Central memory CD8-positive, alpha-beta T cell (primary cell): ENCODE results near the gene GPR18.

Source experiments
- ATAC-seq: fragments of 150-1000 bp; cut with Tn5 transposase; replicated peaks from 2 replicates; pipeline ENCODE4 v1.10.0; 2022; ENCODE audit warnings: mild to moderate bottlenecking, moderate FRiP score, moderate number of reproducible peaks; ENCODE audit not compliant: poor library complexity, severe bottlenecking; ENCODE audit errors: extremely low read depth
- DNase-seq, 2 donors: peaks; one replicate each; pipeline ENCODE4 v3.0.0; 2021; ENCODE audit warnings: low spot score in 2 of 2
- H3K27ac Mint-ChIP-seq: one replicate; pipeline ENCODE4 v1.8.0; 2022; ENCODE audit warnings: low read depth, mild to moderate bottlenecking, moderate library complexity, mixed read lengths
- H3K27me3 Mint-ChIP-seq: one replicate; pipeline ENCODE4 v1.8.0; 2022; ENCODE audit warnings: mixed read lengths
- H3K36me3 Mint-ChIP-seq: one replicate; pipeline ENCODE4 v1.8.0; 2022; ENCODE audit warnings: mild to moderate bottlenecking, moderate library complexity, mixed read lengths; ENCODE audit not compliant: insufficient read depth
- H3K4me1 Mint-ChIP-seq: one replicate; pipeline ENCODE4 v1.8.0; 2022; ENCODE audit warnings: mixed read lengths
- H3K4me3 Mint-ChIP-seq: one replicate; pipeline ENCODE4 v1.8.0; 2022; ENCODE audit warnings: mild to moderate bottlenecking, moderate library complexity, mixed read lengths
- H3K9me3 Mint-ChIP-seq: one replicate; pipeline ENCODE4 v1.8.0; 2022; ENCODE audit warnings: mixed read lengths

Gene GPR18, protein sequence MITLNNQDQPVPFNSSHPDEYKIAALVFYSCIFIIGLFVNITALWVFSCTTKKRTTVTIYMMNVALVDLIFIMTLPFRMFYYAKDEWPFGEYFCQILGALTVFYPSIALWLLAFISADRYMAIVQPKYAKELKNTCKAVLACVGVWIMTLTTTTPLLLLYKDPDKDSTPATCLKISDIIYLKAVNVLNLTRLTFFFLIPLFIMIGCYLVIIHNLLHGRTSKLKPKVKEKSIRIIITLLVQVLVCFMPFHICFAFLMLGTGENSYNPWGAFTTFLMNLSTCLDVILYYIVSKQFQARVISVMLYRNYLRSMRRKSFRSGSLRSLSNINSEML

DNA sequence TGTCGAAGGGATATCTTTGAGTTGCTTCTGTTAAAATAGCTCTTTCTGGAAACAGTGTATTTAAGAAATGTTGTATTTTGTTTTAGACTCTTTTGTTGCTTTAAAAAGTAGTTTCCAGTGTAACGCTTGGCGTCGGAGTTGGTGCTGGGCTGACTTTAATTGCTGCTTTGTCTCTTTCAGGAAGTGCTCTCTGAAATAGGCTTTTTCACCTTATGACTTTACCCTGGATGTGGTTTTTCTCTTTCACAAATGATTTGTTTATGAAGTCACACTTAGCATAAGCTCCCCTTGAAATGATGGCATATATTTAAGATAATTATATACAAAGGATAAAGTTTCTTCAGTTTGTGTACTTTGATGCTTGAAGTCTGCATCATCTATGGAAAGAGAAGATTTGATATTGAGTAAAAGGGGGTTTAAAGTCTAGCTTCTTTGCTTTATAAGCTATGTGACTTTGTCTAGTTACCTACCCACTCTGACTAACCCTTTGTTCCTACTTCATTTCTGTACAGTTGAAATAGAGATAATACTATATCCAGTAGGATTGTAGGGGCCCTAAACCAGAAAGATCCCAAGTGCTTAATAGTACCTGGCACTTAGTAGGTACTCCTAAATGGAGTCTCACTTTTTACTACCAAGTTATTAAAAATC lies at the start of gene GPR18:
Gene GPR18 (minus strand): TSS at position 170 of the 651 bp plus-strand sequence. CDS start 2,507 bp downstream, outside the sequence.
- ATAC-seq (peak; percentile 88), DNase-seq (no peak)
- peaks cover 29% of the 10 kb centered on the region for H3K36me3 Mint-ChIP-seq
- no peaks in the 10 kb centered on the region for H3K27me3 Mint-ChIP-seq
- H3K4me3 Mint-ChIP-seq: peak within 1 kb of the TSS; percentile 86
- peaks cover 62% of the 10 kb centered on the region for H3K4me1 Mint-ChIP-seq
- H3K27ac Mint-ChIP-seq: peak within 1 kb of the TSS; percentile 90
- no peaks in the 10 kb centered on the region for H3K9me3 Mint-ChIP-seq

DNA sequence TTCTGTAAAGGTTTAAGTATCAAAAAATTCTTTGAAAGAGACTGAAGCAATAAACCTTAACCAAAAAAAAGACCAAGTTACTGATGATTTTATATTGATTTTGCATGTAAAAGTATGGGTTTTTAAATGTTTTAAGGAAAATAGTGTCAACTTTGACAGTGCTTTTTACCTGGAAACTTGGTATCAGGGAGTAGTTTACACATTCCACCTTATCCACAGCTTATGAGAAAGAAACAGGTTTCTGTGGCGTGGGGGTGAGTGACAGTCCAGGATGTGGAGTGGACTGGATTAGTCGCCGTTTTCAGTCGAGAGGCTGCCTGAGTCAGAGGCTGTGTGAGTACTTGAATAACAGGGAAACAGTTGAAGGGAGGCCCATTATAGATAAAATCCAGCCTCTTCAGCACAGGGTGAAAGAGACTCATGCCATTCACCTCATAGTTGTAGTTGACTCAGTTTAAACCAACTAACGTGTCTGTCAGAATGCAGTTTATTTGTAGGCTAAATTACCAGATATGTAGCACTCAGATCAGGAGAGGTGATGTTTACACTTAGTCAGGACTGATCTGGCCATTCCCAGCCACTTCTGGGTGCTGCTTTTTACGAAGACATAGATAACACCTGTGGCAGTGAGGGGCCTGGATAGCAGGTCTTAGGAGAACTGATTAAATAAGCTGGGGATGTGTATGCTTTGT lies 49.6 kb upstream of the GPR18 start:
- H3K9me3 Mint-ChIP-seq: no peaks in the 10 kb centered on the region
- ATAC-seq: peak; percentile 46
- no peak for DNase-seq
- H3K36me3 Mint-ChIP-seq: peaks cover 42% of the 10 kb centered on the region
- peak overlapping the region; percentile 96 for H3K4me3 Mint-ChIP-seq
- peak overlapping the region; percentile 99 for H3K27ac Mint-ChIP-seq
- no peaks in the 10 kb centered on the region for H3K27me3 Mint-ChIP-seq
- peaks cover 72% of the 10 kb centered on the region for H3K4me1 Mint-ChIP-seq

DNA sequence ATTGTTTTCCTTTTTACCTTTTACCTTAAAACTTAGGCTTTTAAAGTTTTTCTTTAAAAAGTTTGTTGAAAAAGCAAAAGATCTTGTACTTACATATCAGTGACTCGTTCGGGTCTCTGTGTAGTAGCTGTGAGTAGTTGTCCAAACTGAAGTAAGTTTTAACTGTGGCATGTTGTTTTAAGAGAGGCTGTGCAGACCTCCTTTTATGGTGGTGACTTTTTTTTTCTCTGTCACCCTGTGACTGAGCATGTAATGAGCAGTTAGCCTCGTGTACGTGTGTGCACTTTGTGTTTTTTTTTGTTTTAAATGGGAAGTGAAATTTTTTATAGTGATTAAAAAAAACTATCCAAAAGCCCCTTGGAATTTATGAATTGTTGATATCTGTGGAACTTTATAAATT lies 49.1 kb upstream of the GPR18 start, which contains the start of gene GPR183:
Gene GPR183 (minus strand): TSS at position 153 of the 400 bp plus-strand sequence. CDS start 11,254 bp downstream, outside the sequence.
- peaks cover 47% of the 10 kb centered on the region for H3K36me3 Mint-ChIP-seq
- DNase-seq (peak in 1 of 2 donors; percentile 50), ATAC-seq (peak; percentile 82)
- peaks cover 72% of the 10 kb centered on the region for H3K4me1 Mint-ChIP-seq
- no peaks in the 10 kb centered on the region for H3K9me3 Mint-ChIP-seq
- H3K27me3 Mint-ChIP-seq: no peaks in the 10 kb centered on the region
- peak within 1 kb of the TSS; percentile 96 for H3K4me3 Mint-ChIP-seq
- peak within 1 kb of the TSS; percentile 99 for H3K27ac Mint-ChIP-seq

DNA sequence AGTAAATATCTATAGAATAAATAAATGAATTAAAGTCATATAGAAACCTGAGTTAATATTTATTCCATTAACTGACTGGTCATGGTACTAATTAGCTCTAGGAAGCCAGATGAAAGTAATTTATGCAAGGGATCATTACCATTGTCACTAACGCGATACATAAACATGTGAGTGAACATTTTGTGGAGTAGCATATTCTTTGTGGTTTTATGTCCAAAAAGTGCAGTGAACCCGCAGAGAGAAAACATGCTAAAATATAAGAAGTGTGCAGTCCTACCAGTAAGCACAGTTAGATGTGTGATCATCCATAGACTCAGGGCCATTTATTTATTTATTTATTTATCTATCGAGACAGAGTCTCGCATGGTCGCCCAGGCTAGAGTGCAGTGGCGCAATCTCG lies 47.4 kb upstream of the GPR18 start:
- Mint-ChIP-seq H3K27me3 (no peaks in the 10 kb centered on the region), H3K4me3 (peak overlapping the region; percentile 96), H3K9me3 (no peaks in the 10 kb centered on the region), H3K36me3 (peaks cover 55% of the 10 kb centered on the region), H3K27ac (peak overlapping the region; percentile 99), H3K4me1 (peaks cover 71% of the 10 kb centered on the region)
- ATAC-seq (no peak), DNase-seq (no peak)

DNA sequence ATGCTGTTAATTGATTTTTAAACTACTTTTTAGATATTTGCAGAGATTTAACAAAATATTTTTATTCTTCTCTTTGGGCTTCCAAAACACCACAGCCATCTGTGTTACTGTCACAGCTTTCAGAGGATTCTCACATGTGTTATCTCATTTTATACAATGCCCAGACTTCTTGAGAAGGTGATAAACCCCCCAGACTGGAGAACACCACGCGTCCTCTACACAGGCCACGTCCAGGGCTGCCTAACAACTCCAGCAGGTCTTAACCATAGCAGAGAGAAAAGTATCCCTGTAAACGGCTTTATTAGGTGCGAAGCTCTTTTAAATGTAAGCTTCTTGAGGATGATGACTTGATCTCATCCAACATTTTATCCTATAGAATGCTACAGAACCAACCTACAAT lies 47.0 kb upstream of the GPR18 start:
- H3K4me1 Mint-ChIP-seq: peaks cover 71% of the 10 kb centered on the region
- no peak for DNase-seq
- H3K27me3 Mint-ChIP-seq: no peaks in the 10 kb centered on the region
- H3K9me3 Mint-ChIP-seq: no peaks in the 10 kb centered on the region
- H3K4me3 Mint-ChIP-seq: peak overlapping the region; percentile 96
- no peak for ATAC-seq
- peaks cover 59% of the 10 kb centered on the region for H3K36me3 Mint-ChIP-seq
- peak overlapping the region; percentile 99 for H3K27ac Mint-ChIP-seq

DNA sequence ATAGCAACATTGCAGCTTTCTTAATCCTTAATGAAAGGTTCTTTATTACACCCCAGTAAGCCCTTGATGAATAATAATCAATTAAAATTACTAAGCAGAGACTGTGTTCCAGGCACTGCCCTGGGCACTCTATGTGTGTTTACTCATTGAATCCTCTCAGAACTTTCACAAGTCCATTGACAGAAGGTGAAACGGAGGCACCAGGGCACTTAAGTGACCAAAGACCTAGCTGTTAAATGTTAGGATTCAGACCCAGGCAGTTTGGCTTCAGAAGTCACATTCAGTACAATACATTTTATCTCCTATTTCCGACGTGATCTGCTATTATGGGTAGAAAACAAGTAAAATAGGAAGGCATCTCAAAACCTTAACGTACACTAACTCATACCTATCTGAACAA lies 46.4 kb upstream of the GPR18 start:
- Mint-ChIP-seq H3K4me3 (peak overlapping the region; percentile 96), H3K36me3 (peaks cover 61% of the 10 kb centered on the region), H3K4me1 (peaks cover 71% of the 10 kb centered on the region), H3K27ac (peak overlapping the region; percentile 99), H3K9me3 (no peaks in the 10 kb centered on the region), H3K27me3 (no peaks in the 10 kb centered on the region)
- no peak for DNase-seq
- ATAC-seq: no peak

DNA sequence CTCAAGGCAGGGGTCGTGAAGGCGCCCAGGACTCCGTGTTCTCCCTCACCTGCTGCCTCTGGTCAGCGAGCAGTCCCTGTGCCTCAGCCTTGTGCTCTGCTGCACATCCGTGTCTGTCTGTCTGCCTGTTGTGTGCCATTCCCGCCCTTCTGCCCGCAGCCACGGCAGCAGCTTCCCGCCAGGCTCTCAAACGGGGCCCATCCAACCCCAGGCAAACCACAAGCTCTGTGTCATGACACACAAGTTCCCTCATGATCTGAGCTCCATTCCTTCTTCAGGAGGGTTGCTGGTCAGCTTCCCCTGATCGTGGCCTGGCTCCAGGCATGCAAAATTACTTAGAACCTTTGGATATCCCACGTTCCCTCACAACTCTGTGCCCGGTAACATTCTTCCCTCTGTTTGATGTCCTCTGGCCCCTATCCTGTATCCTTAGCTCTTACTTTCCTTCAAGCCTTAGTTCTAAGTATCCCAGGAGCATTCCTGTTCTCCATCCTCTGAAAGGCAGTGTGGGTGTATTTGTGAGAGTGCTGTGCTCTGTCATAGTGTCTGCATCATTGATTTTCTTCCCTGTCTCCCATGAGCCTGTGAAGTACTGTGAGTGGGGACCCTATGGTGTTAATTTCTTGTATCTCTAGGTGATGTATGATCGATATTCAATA lies 45.8 kb upstream of the GPR18 start:
- Mint-ChIP-seq H3K27ac (peak overlapping the region; percentile 99), H3K27me3 (no peaks in the 10 kb centered on the region), H3K9me3 (no peaks in the 10 kb centered on the region), H3K4me1 (peaks cover 75% of the 10 kb centered on the region), H3K4me3 (peak overlapping the region; percentile 96), H3K36me3 (peaks cover 62% of the 10 kb centered on the region)
- ATAC-seq (no peak), DNase-seq (no peak)

DNA sequence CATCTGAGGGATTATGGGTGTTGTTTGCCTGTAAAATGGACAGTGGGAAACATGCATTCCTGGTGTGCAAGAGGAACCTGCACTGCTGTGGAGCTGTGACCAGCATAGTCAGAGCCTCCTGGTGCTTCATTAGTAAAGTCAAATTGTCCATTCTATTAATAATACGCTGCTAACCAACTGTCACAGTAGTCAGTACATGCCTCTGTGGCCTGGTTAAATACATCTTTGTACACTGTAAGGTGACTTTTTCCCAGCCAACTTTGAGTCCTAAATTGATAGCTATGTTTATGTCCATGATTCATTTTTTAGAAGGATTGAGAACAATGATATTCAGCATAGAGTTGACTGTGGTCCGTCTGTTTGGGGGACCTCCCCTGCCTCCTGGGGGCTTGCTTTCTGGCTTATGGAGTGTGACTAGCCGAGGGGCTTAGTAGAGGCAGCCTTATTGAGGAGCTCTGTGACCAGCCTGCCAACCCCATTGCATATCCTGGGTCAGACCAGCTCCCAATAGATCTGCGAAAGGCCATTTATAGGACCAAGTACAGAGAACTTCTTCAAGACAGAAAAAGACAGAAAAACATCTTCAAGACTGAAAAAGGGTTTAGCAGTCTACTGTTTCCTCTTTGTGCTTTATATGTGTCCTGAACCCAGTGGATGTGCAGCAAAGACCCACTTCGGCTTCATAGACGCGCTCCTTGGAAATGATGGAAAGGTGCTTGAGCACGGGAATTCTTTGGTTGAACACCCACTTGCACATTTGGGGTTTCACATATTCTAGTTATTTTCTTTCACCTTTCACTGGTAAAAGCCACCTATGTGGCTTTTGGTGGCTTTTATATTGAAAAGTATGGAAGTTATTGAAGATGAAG lies 44.7 kb upstream of the GPR18 start:
- H3K27ac Mint-ChIP-seq: peak overlapping the region; percentile 99
- peaks cover 65% of the 10 kb centered on the region for H3K36me3 Mint-ChIP-seq
- no peaks in the 10 kb centered on the region for H3K27me3 Mint-ChIP-seq
- ATAC-seq (no peak), DNase-seq (no peak)
- H3K9me3 Mint-ChIP-seq: no peaks in the 10 kb centered on the region
- peaks cover 77% of the 10 kb centered on the region for H3K4me1 Mint-ChIP-seq
- H3K4me3 Mint-ChIP-seq: peak overlapping the region; percentile 96

DNA sequence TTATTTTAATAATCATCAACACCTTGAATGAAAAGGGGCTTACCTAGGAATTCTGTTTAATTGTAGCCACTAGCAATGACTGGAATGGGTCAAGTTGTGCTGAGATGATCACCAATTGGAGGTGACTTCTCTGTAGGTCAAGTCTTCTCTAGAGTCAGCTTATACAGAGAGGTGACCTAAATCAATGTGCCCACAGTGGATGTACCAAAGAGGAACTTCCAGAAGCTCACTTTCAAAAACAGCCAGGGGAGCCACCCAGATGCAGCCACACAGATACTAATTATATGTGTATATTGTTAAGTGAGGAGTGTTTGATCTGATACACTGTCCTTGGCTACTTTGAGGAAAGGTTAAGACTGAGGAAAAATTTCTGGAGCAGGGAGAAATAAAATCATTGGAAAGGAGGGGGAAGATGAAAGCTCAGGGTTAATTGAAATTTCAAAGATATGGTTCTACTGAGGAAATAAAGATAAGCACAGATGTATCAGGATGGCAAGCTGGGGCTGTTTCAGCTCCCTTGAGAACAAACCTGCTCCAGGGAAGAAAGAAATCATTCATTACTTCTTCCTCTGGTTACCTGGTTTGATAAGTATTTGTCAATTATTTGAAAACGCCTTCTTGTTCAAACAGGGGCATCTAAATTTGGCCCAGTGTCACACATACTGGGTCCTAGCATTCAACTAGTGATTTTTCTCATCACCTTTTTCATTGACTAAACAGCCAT lies 43.9 kb upstream of the GPR18 start:
- DNase-seq (no peak), ATAC-seq (no peak)
- peak overlapping the region; percentile 96 for H3K4me3 Mint-ChIP-seq
- no peaks in the 10 kb centered on the region for H3K9me3 Mint-ChIP-seq
- peaks cover 67% of the 10 kb centered on the region for H3K36me3 Mint-ChIP-seq
- no peaks in the 10 kb centered on the region for H3K27me3 Mint-ChIP-seq
- peaks cover 77% of the 10 kb centered on the region for H3K4me1 Mint-ChIP-seq
- H3K27ac Mint-ChIP-seq: peak overlapping the region; percentile 99

DNA sequence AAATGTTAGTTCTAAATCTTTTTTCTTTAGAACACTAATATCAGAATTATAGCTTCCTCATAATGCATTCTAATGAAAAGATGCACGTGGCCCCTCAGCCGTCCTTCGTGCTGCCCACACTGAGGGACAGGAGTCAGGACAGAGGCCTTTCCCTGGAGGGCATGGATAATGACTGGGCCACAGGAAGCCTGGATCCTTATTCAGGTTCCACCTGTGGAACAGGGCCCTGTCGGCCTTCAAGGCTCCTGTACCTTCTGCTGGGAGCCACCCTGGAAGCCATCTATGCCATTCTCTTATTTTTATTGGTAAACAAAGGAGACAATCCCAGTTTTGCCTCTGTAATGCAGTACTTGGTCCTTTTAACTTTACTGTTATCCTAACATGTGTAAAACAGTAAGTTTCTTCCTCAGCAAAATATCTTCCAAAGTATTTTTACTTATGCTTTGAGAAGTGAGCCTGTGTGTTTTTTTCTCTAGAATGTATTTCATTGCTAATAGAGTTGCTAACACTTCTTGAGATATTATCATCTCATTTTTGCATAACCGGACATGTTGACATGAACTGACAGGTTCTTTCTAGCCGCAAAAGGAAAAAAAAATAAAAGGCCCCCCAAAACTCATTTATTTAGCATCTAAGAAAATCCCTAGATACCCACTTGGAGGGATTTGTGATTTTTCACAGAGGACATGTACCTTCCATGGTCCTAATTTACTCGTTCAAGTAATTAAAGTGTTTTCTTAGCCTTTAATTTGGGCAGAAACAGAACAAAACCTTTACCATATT lies 43.1 kb upstream of the GPR18 start:
- Mint-ChIP-seq H3K4me3 (peak overlapping the region; percentile 71), H3K27me3 (no peaks in the 10 kb centered on the region), H3K27ac (peak overlapping the region; percentile 99), H3K4me1 (peaks cover 83% of the 10 kb centered on the region), H3K36me3 (peaks cover 66% of the 10 kb centered on the region), H3K9me3 (no peaks in the 10 kb centered on the region)
- ATAC-seq (no peak), DNase-seq (no peak)
